SK-N-SH (cell line): ENCODE measurements around the gene OGN. TPM values are rescaled to one million over a fixed set of nuclear protein-coding genes. Genes with fewer than 3 reads are reported as not detected.

ENCODE experiments used
- CTCF ChIA-PET: fragments of 300-600, 350-600 bp; formaldehyde crosslinking; extraction: SDS; loops from one replicate; lab custom pipeline; 2021; lab: Yijun Ruan, JAX
- POLR2A ChIA-PET: fragments of 350-600 bp; sonication (Branson Sonifier 250); formaldehyde crosslinking; extraction: SDS; loops from one replicate; lab custom pipeline; 2020; ENCODE audit warnings: antibody characterized with exemption, inconsistent platforms; lab: Yijun Ruan, JAX
- DNase-seq: peaks from one replicate; pipeline ENCODE4 v3.0.0; 2012
- H2AFZ ChIP-seq: fragments of 200-600 bp; sonication (generic); 2 replicates; pipeline ENCODE4 v1.8.1; 2016; ENCODE audit warnings: antibody characterized with exemption, mild to moderate bottlenecking, low read depth
- H3F3A ChIP-seq: fragments of 200-600 bp; sonication (generic); replicated peaks from 2 replicates; pipeline ENCODE3; 2016; ENCODE audit warnings: antibody characterized with exemption, mild to moderate bottlenecking; ENCODE audit not compliant: insufficient read depth
- H3K27ac ChIP-seq, 2 experiments: fragments of 200-500 bp in 1 of 2; fragments of 200-600 bp in 1 of 2; sonication (Bioruptor generic) in 1 of 2; sonication (generic), shearing (Covaris generic) in 1 of 2; 2 replicates each; pipeline versions ENCODE4 v1.5.1 to v1.6.1; 2014 to 2016; ENCODE audit warnings: low read depth in 2 of 2, inconsistent platforms in 1 of 2, low read length in 1 of 2, mild to moderate bottlenecking in 1 of 2, mixed read lengths in 1 of 2
- H3K27me3 ChIP-seq: fragments of 200-600 bp; sonication (generic), shearing (Covaris generic); 2 replicates; pipeline ENCODE4 v1.6.1; 2016; ENCODE audit warnings: mixed run types; ENCODE audit not compliant: insufficient read depth
- H3K36me3 ChIP-seq, 2 experiments: fragments of 200-500 bp in 1 of 2; fragments of 200-600 bp in 1 of 2; sonication (Bioruptor generic) in 1 of 2; sonication (generic) in 1 of 2; replicated peaks in 1 of 2; 2 replicates each; pipeline versions ENCODE3 to v1.5.1; 2014 to 2016; ENCODE audit warnings: low read length in 1 of 2, mild to moderate bottlenecking in 1 of 2; ENCODE audit not compliant: insufficient read depth in 2 of 2, control insufficient read depth in 1 of 2
- H3K4me1 ChIP-seq, 2 experiments: fragments of 200-500 bp in 1 of 2; fragments of 200-600 bp in 1 of 2; sonication (Bioruptor generic) in 1 of 2; sonication (generic), shearing (Covaris generic) in 1 of 2; 2 replicates each; pipeline versions ENCODE4 v1.5.1 to v1.6.1; 2014 to 2016; ENCODE audit warnings: low read depth in 1 of 2, low read length in 1 of 2, mixed run types in 1 of 2; ENCODE audit not compliant: insufficient read depth in 2 of 2, control insufficient read depth in 1 of 2
- H3K4me2 ChIP-seq: fragments of 200-600 bp; sonication (generic), shearing (Covaris generic); 2 replicates; pipeline ENCODE4 v1.6.1; 2017; ENCODE audit warnings: mixed run types
- H3K4me3 ChIP-seq, 2 experiments: fragments of 200-500 bp in 1 of 2; fragments of 200-600 bp in 1 of 2; sonication (Bioruptor generic) in 1 of 2; sonication (generic), shearing (Covaris generic) in 1 of 2; 2 replicates each; pipeline versions ENCODE4 v1.5.1 to v1.8.1; 2014 to 2016; ENCODE audit warnings: low read depth in 2 of 2, inconsistent platforms in 1 of 2, low read length in 1 of 2, mild to moderate bottlenecking in 1 of 2, mixed read lengths in 1 of 2, moderate library complexity in 1 of 2
- H3K79me2 ChIP-seq: fragments of 200-600 bp; sonication (generic); 2 replicates; pipeline ENCODE4 v1.8.1; 2017; ENCODE audit warnings: mild to moderate bottlenecking; ENCODE audit not compliant: insufficient read depth
- H3K9ac ChIP-seq: fragments of 200-600 bp; sonication (generic); 2 replicates; pipeline ENCODE4 v1.6.1; 2017; ENCODE audit warnings: mixed run types
- H3K9me2 ChIP-seq: fragments of 200-600 bp; sonication (generic); 2 replicates; pipeline ENCODE4 v1.6.1; 2017; ENCODE audit warnings: mixed run types
- H3K9me3 ChIP-seq: fragments of 200-600 bp; sonication (generic); 2 replicates; pipeline ENCODE4 v1.6.1; 2017; ENCODE audit warnings: mixed run types, mild to moderate bottlenecking, moderate library complexity
- H4K20me1 ChIP-seq: fragments of 200-600 bp; sonication (generic); 2 replicates; pipeline ENCODE4 v1.6.1; 2017; ENCODE audit warnings: mild to moderate bottlenecking, mixed run types; ENCODE audit not compliant: insufficient read depth
- CHD2 ChIP-seq: fragments of 150-350 bp; IDR thresholded peaks from 2 replicates; pipeline ENCODE4 v1.6.1; 2018; ENCODE audit warnings: low read length; ENCODE audit not compliant: partially characterized antibody
- ELF1 ChIP-seq: IDR thresholded peaks from 2 replicates; pipeline ENCODE4 v1.4.0; 2012
- FOSL2 ChIP-seq: IDR thresholded peaks from 2 replicates; pipeline ENCODE4 v1.4.0; 2012; ENCODE audit warnings: low read depth, mild to moderate bottlenecking, moderate library complexity, borderline replicate concordance
- FOXM1 ChIP-seq: IDR thresholded peaks from 2 replicates; pipeline ENCODE4 v1.4.0; 2012; ENCODE audit warnings: low read depth, mild to moderate bottlenecking
- GATA2 ChIP-seq: sonication (generic); formaldehyde crosslinking; IDR thresholded peaks from 2 replicates; pipeline ENCODE4 v1.5.0; 2020; ENCODE audit warnings: mild to moderate bottlenecking, missing genetic modification reagents
- JUND ChIP-seq: IDR thresholded peaks from 2 replicates; pipeline ENCODE4 v1.4.0; 2012
- MAX ChIP-seq: IDR thresholded peaks from 2 replicates; pipeline ENCODE4 v1.4.0; 2012; ENCODE audit warnings: low read depth
- MEF2A ChIP-seq: IDR thresholded peaks from 2 replicates; pipeline ENCODE4 v1.4.0; 2012; ENCODE audit warnings: low read depth, borderline replicate concordance
- MXI1 ChIP-seq: IDR thresholded peaks from 2 replicates; pipeline ENCODE4 v1.6.1; 2012; ENCODE audit warnings: mild to moderate bottlenecking, low read depth, low read length, improper control_type of control experiment
- NRF1 ChIP-seq: IDR thresholded peaks from 2 replicates; pipeline ENCODE4 v1.6.1; 2012; ENCODE audit warnings: low read depth, mild to moderate bottlenecking, low read length
- RXRA ChIP-seq: IDR thresholded peaks from 2 replicates; pipeline ENCODE4 v1.4.0; 2012; ENCODE audit warnings: low read depth, mild to moderate bottlenecking, borderline replicate concordance
- SIN3A ChIP-seq: IDR thresholded peaks from 2 replicates; pipeline ENCODE4 v1.6.1; 2012; ENCODE audit warnings: low read depth, mild to moderate bottlenecking, low read length, moderate library complexity, borderline replicate concordance
- TAF1 ChIP-seq: IDR thresholded peaks from 2 replicates; pipeline ENCODE4 v1.6.1; 2012; ENCODE audit warnings: low read depth, mild to moderate bottlenecking, low read length, moderate library complexity, borderline replicate concordance
- TCF12 ChIP-seq: IDR thresholded peaks from 2 replicates; pipeline ENCODE4 v1.4.0; 2012
- TEAD4 ChIP-seq: IDR thresholded peaks from 2 replicates; pipeline ENCODE4 v1.4.0; 2012; ENCODE audit warnings: mild to moderate bottlenecking, borderline replicate concordance; ENCODE audit not compliant: insufficient read depth
- USF2 ChIP-seq: fragments of 150-350 bp; IDR thresholded peaks from 2 replicates; pipeline ENCODE4 v1.6.1; 2017; ENCODE audit warnings: antibody characterized with exemption, low read length, low read depth, borderline replicate concordance
- WGBS: methylation state at CpG from one replicate; pipeline ENCODE4 v1.1.6; 2017; ENCODE audit warnings: low lambda C conversion rate; 5-methylcytosine and 5-hydroxymethylcytosine counted together
- polyA plus RNA-seq, 3 experiments: library from polyadenylated mRNA; depleted of rRNA; stranded (reverse); fragments of >200 nt; gene quantifications; 2 replicates each; pipeline ENCODE4 v1.2.3, GENCODE V29; 2012
- TF ChIP-seq, protein P1 (sequence below): IDR thresholded peaks from 2 replicates; pipeline ENCODE4 v1.4.0; 2012; ENCODE audit warnings: low read depth, borderline replicate concordance
- TF ChIP-seq, protein P2 (sequence below): IDR thresholded peaks from 2 replicates; pipeline ENCODE4 v1.6.1; 2012; ENCODE audit warnings: mild to moderate bottlenecking, low read depth, low read length, moderate library complexity
- TF ChIP-seq, protein P3 (sequence below): fragments of 200-600 bp; sonication (generic); IDR thresholded peaks from 2 replicates; pipeline ENCODE4 v1.6.1; 2017; ENCODE audit warnings: antibody characterized with exemption, mild to moderate bottlenecking, moderate library complexity

The OGN gene
- polyA plus RNA-seq, 1 of the 3 experiments (the other 2 are of a cell fraction): 0.03 TPM

- H2AFZ ChIP-seq: no peak overlapping the region
Measured at GRCh38 chr9:92422611-92423338, 18.4 kb upstream of the OGN start.

More at GRCh38 chr9:92422611-92423338, 18.4 kb upstream of the OGN start:
- Histone ChIP-seq H3K36me3 (no peaks in the 10 kb centered on the region), H3K4me1 (peaks cover 9 to 16% of the 10 kb centered on the region in 2 experiments), H3K4me3 (no peak overlapping the region), H3K27me3 (no peaks in the 10 kb centered on the region), H3K79me2 (no peaks in the 10 kb centered on the region), H3F3A (peaks cover 5% of the 10 kb centered on the region), H3K9me2 (no peaks in the 10 kb centered on the region), H3K27ac (no peak overlapping the region), H4K20me1 (no peaks in the 10 kb centered on the region), H3K9me3 (no peaks in the 10 kb centered on the region), H3K9ac (no peak overlapping the region), H3K4me2 (no peak overlapping the region)
- CTCF ChIA-PET: interaction anchor here (1.4 kb wide), 1 partner anchor 12 kb away, joined by 4 read pairs; no protein-coding TSS in a partner anchor
- POLR2A ChIA-PET: no interaction called here
- WGBS: 94% methylated on average over 2 of the region's 2 CpGs
- no peak for DNase-seq
- TF ChIP-seq USF2 (no peak), MXI1 (no peak), CHD2 (no peak), TCF12 (no peak), NRF1 (no peak), GATA2 (no peak), MEF2A (no peak), SIN3A (no peak), ELF1 (no peak), FOXM1 (no peak), TEAD4 (no peak), TAF1 (no peak), RXRA (no peak), JUND (no peak), MAX (no peak), FOSL2 (no peak)
- TF ChIP-seq, protein P1, sequence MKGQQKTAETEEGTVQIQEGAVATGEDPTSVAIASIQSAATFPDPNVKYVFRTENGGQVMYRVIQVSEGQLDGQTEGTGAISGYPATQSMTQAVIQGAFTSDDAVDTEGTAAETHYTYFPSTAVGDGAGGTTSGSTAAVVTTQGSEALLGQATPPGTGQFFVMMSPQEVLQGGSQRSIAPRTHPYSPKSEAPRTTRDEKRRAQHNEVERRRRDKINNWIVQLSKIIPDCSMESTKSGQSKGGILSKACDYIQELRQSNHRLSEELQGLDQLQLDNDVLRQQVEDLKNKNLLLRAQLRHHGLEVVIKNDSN: no peak
- TF ChIP-seq, protein P2, sequence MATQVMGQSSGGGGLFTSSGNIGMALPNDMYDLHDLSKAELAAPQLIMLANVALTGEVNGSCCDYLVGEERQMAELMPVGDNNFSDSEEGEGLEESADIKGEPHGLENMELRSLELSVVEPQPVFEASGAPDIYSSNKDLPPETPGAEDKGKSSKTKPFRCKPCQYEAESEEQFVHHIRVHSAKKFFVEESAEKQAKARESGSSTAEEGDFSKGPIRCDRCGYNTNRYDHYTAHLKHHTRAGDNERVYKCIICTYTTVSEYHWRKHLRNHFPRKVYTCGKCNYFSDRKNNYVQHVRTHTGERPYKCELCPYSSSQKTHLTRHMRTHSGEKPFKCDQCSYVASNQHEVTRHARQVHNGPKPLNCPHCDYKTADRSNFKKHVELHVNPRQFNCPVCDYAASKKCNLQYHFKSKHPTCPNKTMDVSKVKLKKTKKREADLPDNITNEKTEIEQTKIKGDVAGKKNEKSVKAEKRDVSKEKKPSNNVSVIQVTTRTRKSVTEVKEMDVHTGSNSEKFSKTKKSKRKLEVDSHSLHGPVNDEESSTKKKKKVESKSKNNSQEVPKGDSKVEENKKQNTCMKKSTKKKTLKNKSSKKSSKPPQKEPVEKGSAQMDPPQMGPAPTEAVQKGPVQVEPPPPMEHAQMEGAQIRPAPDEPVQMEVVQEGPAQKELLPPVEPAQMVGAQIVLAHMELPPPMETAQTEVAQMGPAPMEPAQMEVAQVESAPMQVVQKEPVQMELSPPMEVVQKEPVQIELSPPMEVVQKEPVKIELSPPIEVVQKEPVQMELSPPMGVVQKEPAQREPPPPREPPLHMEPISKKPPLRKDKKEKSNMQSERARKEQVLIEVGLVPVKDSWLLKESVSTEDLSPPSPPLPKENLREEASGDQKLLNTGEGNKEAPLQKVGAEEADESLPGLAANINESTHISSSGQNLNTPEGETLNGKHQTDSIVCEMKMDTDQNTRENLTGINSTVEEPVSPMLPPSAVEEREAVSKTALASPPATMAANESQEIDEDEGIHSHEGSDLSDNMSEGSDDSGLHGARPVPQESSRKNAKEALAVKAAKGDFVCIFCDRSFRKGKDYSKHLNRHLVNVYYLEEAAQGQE: no peak
- TF ChIP-seq, protein P3, sequence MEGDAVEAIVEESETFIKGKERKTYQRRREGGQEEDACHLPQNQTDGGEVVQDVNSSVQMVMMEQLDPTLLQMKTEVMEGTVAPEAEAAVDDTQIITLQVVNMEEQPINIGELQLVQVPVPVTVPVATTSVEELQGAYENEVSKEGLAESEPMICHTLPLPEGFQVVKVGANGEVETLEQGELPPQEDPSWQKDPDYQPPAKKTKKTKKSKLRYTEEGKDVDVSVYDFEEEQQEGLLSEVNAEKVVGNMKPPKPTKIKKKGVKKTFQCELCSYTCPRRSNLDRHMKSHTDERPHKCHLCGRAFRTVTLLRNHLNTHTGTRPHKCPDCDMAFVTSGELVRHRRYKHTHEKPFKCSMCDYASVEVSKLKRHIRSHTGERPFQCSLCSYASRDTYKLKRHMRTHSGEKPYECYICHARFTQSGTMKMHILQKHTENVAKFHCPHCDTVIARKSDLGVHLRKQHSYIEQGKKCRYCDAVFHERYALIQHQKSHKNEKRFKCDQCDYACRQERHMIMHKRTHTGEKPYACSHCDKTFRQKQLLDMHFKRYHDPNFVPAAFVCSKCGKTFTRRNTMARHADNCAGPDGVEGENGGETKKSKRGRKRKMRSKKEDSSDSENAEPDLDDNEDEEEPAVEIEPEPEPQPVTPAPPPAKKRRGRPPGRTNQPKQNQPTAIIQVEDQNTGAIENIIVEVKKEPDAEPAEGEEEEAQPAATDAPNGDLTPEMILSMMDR: no peak
